ENCODE results near the gene SPATC1L.

- TF ChIP-seq CTCF (IDR thresholded peaks at IDR 0.05) (no peak), POLR2A (IDR thresholded peaks at IDR 0.05) (no peak), POLR2AphosphoS5 (IDR thresholded peaks at IDR 0.05; ENCODE audit: insufficient read depth in 1 of 2, low read depth in 1 of 2) (no peak)
These were observed 36.2 kb downstream of the SPATC1L start for GRCh38 chr21:46148106-46148505.
